Thoracic aorta endothelial cell (primary cell): Measurements from ENCODE around the gene TEX12. TPM values are rescaled to one million over a fixed set of nuclear protein-coding genes. Genes with fewer than 3 reads are reported as not detected.

ENCODE experiments used
- small RNA-seq: library from RNA; depleted of rRNA; stranded (forward); fragments of <200 nt; gene quantifications from one replicate; pipeline ENCODE3, GENCODE V24; 2012
- total RNA-seq: library from RNA; depleted of rRNA; stranded (reverse); fragments of >200 nt; gene quantifications from 2 replicates; pipeline ENCODE4 v1.2.3, GENCODE V29; 2012

Gene TEX12
- total RNA-seq, result 0.43 TPM in 1 of 2 replicates, not detected in the other

GRCh38 chr11:112167145-112167544 lies at the start of gene TEX12:
TEX12 (plus strand) TSS chr11:112167372; CDS start chr11:112169269, 1,897 bp downstream.

DNA sequence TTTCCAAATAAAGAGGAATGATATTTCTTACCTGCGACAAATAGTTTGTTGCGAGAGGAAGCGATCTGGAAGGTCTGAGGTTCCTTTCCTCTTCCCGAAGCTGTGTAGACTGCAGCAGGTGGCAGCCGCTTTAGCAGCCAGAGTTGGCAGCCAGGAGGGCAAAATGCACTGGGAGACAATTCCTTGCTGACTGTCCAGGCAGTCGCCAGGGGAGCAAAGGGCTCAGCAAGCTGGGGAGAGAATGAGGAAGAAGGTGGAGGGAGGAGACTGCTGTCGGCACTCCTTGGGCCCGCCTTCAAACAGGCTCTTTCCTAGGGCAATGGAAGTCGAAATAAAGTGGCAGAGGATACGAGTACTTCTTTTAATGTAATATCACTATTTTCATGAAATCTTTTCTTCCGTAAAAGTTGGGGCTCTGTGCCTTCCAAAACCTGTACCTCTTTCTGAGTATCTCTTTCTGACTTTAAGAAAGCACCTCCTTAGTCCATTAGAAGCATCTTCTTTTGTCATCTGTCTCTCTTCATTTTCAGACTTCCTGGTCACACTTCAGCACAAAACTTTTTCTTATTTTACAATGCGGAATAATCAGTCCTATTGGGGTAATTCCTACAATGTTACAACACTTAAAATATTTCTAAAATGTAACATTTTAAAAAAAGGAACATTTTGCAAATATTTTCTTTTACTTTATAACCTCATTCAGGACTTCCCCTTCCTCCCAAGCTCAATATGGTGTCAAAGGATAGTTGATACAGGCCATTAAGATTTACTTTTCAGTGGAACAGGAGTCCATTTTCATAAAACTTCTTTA lies 3.1 kb upstream of the TEX12 start, which contains the start of gene IL18:
TSS of gene IL18 (minus strand) at position 220 of the 811 bp plus-strand sequence. CDS start 9,041 bp downstream, outside the sequence.

GRCh38 chr11:112174789-112175598 lies 7.8 kb downstream of the TEX12 start, which contains the start of gene BCO2:
BCO2 (plus strand) TSS chr11:112175512; CDS start chr11:112175602, 90 bp downstream.

Small RNA genes within 50 kb of the gene (small RNA-seq; reads per million reads assigned to genes)
- gene MRPS36P4, result not detected

Other genes with a start within 250 kb of the TEX12 start
- gene C11orf52, start 248.5 kb upstream of the TEX12 start, total RNA-seq, result 0.29 TPM in 1 of 2 replicates, not detected in the other
- 31.0 and 34.3 TPM in 2 replicates for gene DIXDC1, start 230.0 kb upstream of the TEX12 start, total RNA-seq
- 56.7 and 77.5 TPM in 2 replicates for gene DLAT, start 142.0 kb upstream of the TEX12 start, total RNA-seq
- 1.6 and 1.9 TPM in 2 replicates for gene PIH1D2, start 93.4 kb upstream of the TEX12 start, total RNA-seq
- gene NKAPD1, start 93.1 kb upstream of the TEX12 start, total RNA-seq, result 23.0 TPM in 2 replicates
- 52.2 and 65.0 TPM in 2 replicates for gene TIMM8B, start 80.6 kb upstream of the TEX12 start, total RNA-seq
- gene SDHD, start 80.5 kb upstream of the TEX12 start, total RNA-seq, result 141 and 144 TPM in 2 replicates
- gene IL18, start 3.3 kb upstream of the TEX12 start, total RNA-seq, result 0.80 and 1.4 TPM in 2 replicates
- 1.2 and 2.8 TPM in 2 replicates for gene BCO2, start 8.1 kb downstream of the TEX12 start, total RNA-seq
- gene PTS, start 59.1 kb downstream of the TEX12 start, total RNA-seq, result 39.4 and 51.2 TPM in 2 replicates
- gene PLET1, start 93.5 kb downstream of the TEX12 start, total RNA-seq, result not detected in 2 replicates